Measurements from ENCODE around the gene CDCA3. TPM values are rescaled to one million over a fixed set of nuclear protein-coding genes. Genes with fewer than 3 reads are reported as not detected.

Gene CDCA3
- total RNA-seq, 4 donors from 2014 or later = 0.25 to 4.4 (median 0.65) TPM

GRCh38 chr12:6807170-6807569 lies 43.9 kb downstream of the CDCA3 start:
- TF ChIP-seq POLR2A (IDR thresholded peaks at IDR 0.05) (no peak), CTCF (IDR thresholded peaks at IDR 0.05 in 4 of 5, conservative IDR thresholded peaks at IDR 0.05 in 1 of 5) (no peak)
- H3K27me3 ChIP-seq = no peaks in the 10 kb centered on the region
- H3K4me1 ChIP-seq = no peaks in the 10 kb centered on the region
- DNase-seq (no peak), ATAC-seq (no peak)
- intact Hi-C loops (cut with DNase I; ENCODE audit: low total_unique reads) (no loop called here), in situ Hi-C loops (cut with MboI; ENCODE audit: low sequenced_read_pairs in 4 of 4) (no loop called here)
- H3K36me3 ChIP-seq = no peaks in the 10 kb centered on the region
- H3K9me3 ChIP-seq = no peaks in the 10 kb centered on the region
- H3K27ac ChIP-seq = no peak overlapping the region
- H3K4me3 ChIP-seq = no peak overlapping the region

- no peaks in the 10 kb centered on the region for H3K36me3 ChIP-seq
- H3K9me3 ChIP-seq = no peaks in the 10 kb centered on the region
- no peak overlapping the region for H3K4me3 ChIP-seq
- peaks cover 0 to 3% (median 0%) of the 10 kb centered on the region in 3 donors for H3K27me3 ChIP-seq
- intact Hi-C loops (cut with DNase I; ENCODE audit: low total_unique reads) (no loop called here), in situ Hi-C loops (cut with MboI; ENCODE audit: low sequenced_read_pairs in 4 of 4) (no loop called here)
- TF ChIP-seq CTCF (IDR thresholded peaks at IDR 0.05 in 4 of 5, conservative IDR thresholded peaks at IDR 0.05 in 1 of 5) = no peak
- no peak for TF ChIP-seq POLR2A (IDR thresholded peaks at IDR 0.05)
- no peaks in the 10 kb centered on the region for H3K4me1 ChIP-seq
- no peak overlapping the region for H3K27ac ChIP-seq
- no peak for DNase-seq
- ATAC-seq = no peak
Observed at GRCh38 chr12:6799147-6799546, 51.9 kb downstream of the CDCA3 start.

Other genes with a start within 250 kb of the CDCA3 start
- gene CHD4, start 243.9 kb downstream of the CDCA3 start, total RNA-seq = 100 to 1,000 TPM; 128 to 173 (median 148) TPM
- gene LPAR5, start 215.3 kb downstream of the CDCA3 start, total RNA-seq = under 1 TPM; 0.17 to 0.75 (median 0.47) TPM
- under 1 TPM in 3 of 4 donors, not detected in 1; 0.27 to 0.71 (median 0.65) TPM for gene ACRBP, start 203.9 kb downstream of the CDCA3 start, total RNA-seq
- gene ING4, start 188.2 kb downstream of the CDCA3 start, total RNA-seq = 10 to 100 TPM; 12.8 to 28.9 (median 19.7) TPM
- gene ZNF384, start 161.9 kb downstream of the CDCA3 start, total RNA-seq = 10 to 100 TPM; 22.4 to 35.3 (median 27.9) TPM
- not detected for gene PIANP, start 150.5 kb downstream of the CDCA3 start, total RNA-seq
- 100 to 1,000 TPM in 2 of 4 donors, 10 to 100 TPM in 2; 82.0 to 132 (median 99.0) TPM for gene COPS7A, start 127.2 kb downstream of the CDCA3 start, total RNA-seq
- 100 to 1,000 TPM; 105 to 181 (median 165) TPM for gene MLF2, start 98.1 kb downstream of the CDCA3 start, total RNA-seq
- 10 to 100 TPM; 15.0 to 40.4 (median 31.5) TPM for gene PTMS, start 84.9 kb downstream of the CDCA3 start, total RNA-seq
- gene LAG3, start 78.8 kb downstream of the CDCA3 start, total RNA-seq = not detected
- gene CD4, start 61.8 kb downstream of the CDCA3 start, total RNA-seq = 10 to 100 TPM in 1 of 4 donors, 1 to 10 TPM in 3; 1.8 to 12.9 (median 3.8) TPM
- under 1 TPM in 3 of 4 donors, not detected in 1; 0.16 to 0.31 (median 0.20) TPM for gene GPR162, start 29.5 kb downstream of the CDCA3 start, total RNA-seq
- 1 to 10 TPM in 3 of 4 donors, under 1 TPM in 1; 0.66 to 4.7 (median 1.5) TPM for gene P3H3, start 22.9 kb downstream of the CDCA3 start, total RNA-seq
- gene GNB3, start 10.4 kb downstream of the CDCA3 start, total RNA-seq = not detected
- 100 to 1,000 TPM in 1 of 4 donors, 10 to 100 TPM in 3; 66.4 to 120 (median 74.1) TPM for gene USP5, start 864 bp upstream of the CDCA3 start, total RNA-seq
- gene TPI1, start 16.2 kb upstream of the CDCA3 start, total RNA-seq = 100 to 1,000 TPM; 500 to 741 (median 604) TPM
- gene SPSB2, start 22.0 kb upstream of the CDCA3 start, total RNA-seq = 10 to 100 TPM in 1 of 4 donors, 1 to 10 TPM in 3; 4.6 to 10.0 (median 5.0) TPM
- 10 to 100 TPM in 2 of 4 donors, 1 to 10 TPM in 2; 6.5 to 14.0 (median 11.0) TPM for gene LRRC23, start 53.5 kb upstream of the CDCA3 start, total RNA-seq
- gene ENO2, start 63.3 kb upstream of the CDCA3 start, total RNA-seq = 1 to 10 TPM in 3 of 4 donors, under 1 TPM in 1; 0.97 to 6.2 (median 1.8) TPM
- 10 to 100 TPM; 11.5 to 31.5 (median 26.5) TPM for gene ATN1, start 76.7 kb upstream of the CDCA3 start, total RNA-seq
- not detected for gene RNU7-1, start 92.5 kb upstream of the CDCA3 start, total RNA-seq
- gene C12orf57, start 92.7 kb upstream of the CDCA3 start, total RNA-seq = 100 to 1,000 TPM; 175 to 220 (median 183) TPM
- gene PTPN6, start 100.1 kb upstream of the CDCA3 start, total RNA-seq = 1 to 10 TPM in 3 of 4 donors, under 1 TPM in 1; 0.87 to 7.6 (median 5.0) TPM
- gene PHB2, start 119.4 kb upstream of the CDCA3 start, total RNA-seq = 100 to 1,000 TPM; 226 to 304 (median 238) TPM
- 10 to 100 TPM; 25.8 to 40.6 (median 32.1) TPM for gene EMG1, start 119.6 kb upstream of the CDCA3 start, total RNA-seq
- 10 to 100 TPM; 19.4 to 42.8 (median 36.7) TPM for gene LPCAT3, start 167.2 kb upstream of the CDCA3 start, total RNA-seq
- 10 to 100 TPM; 58.1 to 90.8 (median 85.9) TPM for gene C1S, start 209.4 kb upstream of the CDCA3 start, total RNA-seq
- gene C1R, start 241.2 kb upstream of the CDCA3 start, total RNA-seq = 10 to 100 TPM; 47.5 to 97.8 (median 74.9) TPM